Measurements from ENCODE around the gene AZGP1.
"Not testable (repeated sequence)": the region's sequence is repeated elsewhere in the genome, so short reads cannot be mapped to it uniquely, and the experiment has no call there.

Gene AZGP1

DNA sequence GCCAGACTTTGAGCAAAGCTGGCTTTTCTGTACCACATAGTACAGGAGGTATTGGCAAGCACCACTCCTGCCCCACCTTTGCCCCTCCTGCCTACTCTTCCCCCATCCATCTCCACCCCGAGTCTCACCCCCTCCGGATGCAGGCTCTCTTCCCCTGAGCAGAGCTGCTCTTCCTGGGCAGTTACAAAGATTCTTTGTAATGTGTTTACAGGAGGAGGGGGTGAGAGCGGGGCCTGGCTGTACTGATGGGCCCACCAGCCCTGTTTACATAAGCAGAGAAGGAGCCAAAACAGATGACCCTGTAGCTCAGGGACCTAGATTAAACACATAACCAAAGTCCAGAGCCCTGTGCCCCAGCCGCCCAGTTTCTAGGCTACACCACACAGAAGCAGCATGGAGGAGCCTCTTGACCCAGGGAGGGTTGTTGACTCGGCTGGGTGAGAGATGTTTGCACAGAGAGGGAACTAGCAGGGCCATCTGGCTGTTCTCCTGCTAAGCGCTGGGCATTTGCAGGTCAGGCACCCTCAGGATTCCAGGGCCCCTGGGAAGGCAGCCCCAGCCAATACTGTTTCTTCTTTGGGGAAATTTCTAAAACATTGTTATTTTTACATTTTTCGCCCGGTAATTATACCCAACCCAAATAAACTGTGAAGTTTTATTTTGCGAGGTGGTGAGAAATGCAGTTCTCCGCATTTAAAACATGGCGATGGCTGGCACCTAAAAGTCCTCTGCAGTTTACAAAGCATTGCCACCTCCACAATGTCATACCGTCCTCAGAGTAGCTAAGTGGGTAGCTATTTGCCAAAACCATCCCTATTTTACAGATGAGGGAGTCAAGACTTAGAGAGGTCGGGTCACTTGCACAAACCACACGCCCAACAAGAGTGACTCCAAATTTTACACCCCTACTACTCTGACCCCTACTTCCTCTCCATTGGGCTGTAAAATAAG, 28.2 kb upstream of the AZGP1 start:
- no peak for DNase-seq (ENCODE audit: low read depth, low spot score)
- no peak overlapping the region for H3K4me3 ChIP-seq (ENCODE audit: low read length)

GRCh38 chr7:100000239-100000638, 24.4 kb upstream of the AZGP1 start:
- DNase-seq (ENCODE audit: low read depth, low spot score) = no peak
- H3K4me3 ChIP-seq (ENCODE audit: low read length) = no peak overlapping the region

DNA sequence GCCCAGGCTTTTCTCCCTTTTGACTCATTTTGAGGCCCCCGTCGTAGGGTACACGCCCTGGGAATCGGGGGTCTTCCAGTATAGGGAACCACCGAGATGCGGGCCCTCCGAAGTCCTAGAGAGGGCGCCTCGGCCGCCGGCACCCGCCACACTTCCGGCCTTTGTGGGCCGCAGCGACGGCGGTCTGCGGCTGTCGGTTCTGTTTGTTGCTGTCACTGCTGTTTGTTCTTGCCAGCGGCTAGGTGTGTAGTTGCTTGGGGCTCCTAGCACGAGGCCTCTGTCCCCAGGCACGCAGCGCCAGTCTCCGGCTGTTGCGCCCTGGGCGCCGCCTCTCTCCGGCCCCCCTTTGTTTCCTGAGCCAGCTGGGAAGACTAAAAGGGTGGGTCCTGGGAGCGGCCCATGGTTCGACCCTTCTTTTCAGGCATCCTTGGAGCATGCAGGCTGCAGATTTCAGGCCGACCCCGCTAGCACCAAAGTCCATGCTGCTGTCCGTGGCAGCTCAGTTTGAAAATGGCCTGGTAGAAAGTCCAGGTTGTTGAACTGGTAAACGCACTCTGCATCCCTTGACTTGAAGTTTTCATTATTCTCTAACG, 21.8 kb upstream of the AZGP1 start:
- peak overlapping the region; percentile 41 for H3K4me3 ChIP-seq (ENCODE audit: low read length)
- DNase-seq (ENCODE audit: low read depth, low spot score) = peak; percentile 36

DNA sequence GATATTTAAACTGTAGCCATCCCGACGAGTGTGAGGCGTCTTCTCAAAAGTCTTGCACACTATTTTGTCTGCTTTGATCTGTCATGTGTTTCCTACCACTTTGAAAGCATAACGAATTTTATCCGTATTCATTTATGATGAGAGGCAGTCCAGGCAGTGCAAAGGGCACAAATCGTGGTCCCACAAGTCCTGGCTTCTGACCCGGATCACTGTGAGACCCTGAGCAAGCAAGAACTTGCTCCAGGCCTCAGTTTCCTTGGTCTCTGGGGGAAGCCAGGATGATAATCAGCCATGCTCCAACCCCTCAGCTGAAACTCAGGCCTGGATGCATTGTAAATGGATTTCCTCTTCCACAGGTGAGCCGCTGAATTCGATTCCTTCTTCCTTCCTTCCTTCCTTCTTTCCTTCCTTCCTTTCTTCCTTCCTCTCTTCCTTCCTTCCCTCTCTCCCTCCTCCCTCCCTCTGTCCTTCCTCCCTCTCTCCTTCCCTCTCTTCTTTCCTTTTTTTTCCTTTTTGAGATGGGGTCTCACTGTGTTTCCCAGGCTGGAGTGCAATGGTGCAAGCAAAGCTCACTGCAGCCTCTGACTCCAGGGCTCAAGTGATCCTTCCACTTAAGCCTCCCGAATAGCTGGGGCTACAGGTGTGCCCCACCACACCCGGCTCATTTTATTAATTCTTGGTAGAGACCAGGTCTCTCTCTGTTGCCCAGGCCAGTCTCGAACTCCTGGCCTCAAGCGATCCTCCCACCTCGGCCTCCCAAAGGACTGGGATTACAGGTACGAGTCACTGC, 21.1 kb upstream of the AZGP1 start:
- peak overlapping the region; percentile 41 for H3K4me3 ChIP-seq (ENCODE audit: low read length)
- DNase-seq (ENCODE audit: low read depth, low spot score) = no peak

DNA sequence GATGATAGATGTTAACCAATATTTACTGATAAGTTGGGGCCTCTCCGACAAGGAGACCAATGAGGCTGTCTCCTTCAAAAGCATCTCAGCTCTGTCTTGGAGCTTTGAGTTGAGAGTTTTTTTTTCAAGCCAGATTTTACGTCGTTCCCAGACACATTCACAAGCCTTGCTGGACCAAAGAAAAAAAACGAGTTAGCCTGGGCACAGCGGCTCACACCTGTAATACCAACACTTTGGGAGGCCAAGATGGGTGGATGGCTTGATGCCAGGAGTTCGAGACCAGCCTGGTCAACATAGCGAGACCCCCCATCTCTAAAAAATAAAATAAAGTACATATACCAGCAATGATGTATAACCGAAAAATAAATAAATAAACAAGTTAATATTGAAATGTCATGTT, 19.0 kb upstream of the AZGP1 start:
- no peak overlapping the region for H3K4me3 ChIP-seq (ENCODE audit: low read length)
- no peak for DNase-seq (ENCODE audit: low read depth, low spot score)

GRCh38 chr7:99992330-99993038, 16.7 kb upstream of the AZGP1 start:
- no peak for DNase-seq (ENCODE audit: low read depth, low spot score)
- no peak overlapping the region for H3K4me3 ChIP-seq (ENCODE audit: low read length)

- DNase-seq (ENCODE audit: low read depth, low spot score); H3K4me3 ChIP-seq (ENCODE audit: low read length): not testable (repeated sequence)
These were observed 15.7 kb upstream of the AZGP1 start for GRCh38 chr7:99991543-99991942.

DNA sequence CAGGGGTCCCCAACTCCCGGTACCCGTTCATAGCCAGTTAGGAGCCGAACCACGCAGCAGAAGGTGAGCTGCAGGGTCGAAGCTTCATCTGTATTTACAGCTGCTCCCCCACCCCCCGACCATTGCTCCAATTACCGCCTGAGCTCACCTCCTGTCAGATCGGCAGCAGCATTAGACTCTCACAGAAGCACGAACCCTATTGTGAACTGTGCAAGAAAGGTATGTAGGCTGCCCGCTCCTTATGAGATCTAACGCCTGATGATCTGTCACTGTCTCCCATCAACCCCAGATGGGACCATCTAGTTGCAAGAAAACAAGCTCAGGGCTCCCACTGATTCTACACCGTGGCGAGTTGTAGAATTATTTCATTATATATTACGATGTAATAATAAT, 14.6 kb upstream of the AZGP1 start:
- no peak for DNase-seq (ENCODE audit: low read depth, low spot score)
- no peak overlapping the region for H3K4me3 ChIP-seq (ENCODE audit: low read length)

DNA sequence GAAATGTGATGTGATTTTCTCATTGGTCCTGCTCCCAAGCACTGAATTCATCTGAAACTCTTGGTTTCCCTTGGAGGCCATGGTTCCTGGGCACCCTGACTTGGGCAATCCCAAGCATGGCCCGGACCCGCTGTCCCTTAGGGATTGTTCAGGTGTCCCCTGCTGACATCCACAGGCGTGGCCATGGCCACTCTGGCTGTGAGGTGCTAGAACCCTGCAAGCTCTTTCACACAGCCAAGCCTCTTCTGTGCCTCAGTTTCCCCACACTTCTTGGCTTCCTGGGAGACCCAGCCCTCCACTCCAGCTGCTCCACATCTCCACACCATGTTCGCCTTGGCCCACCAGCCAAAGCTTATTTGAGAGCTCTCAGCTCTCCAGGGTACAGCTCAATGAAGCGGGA, 12.0 kb upstream of the AZGP1 start:
- H3K4me3 ChIP-seq (ENCODE audit: low read length) = no peak overlapping the region
- no peak for DNase-seq (ENCODE audit: low read depth, low spot score)

- DNase-seq (ENCODE audit: low read depth, low spot score); H3K4me3 ChIP-seq (ENCODE audit: low read length): not testable (repeated sequence)
These were observed 11.5 kb upstream of the AZGP1 start for GRCh38 chr7:99987306-99987705.

- no peak overlapping the region for H3K4me3 ChIP-seq (ENCODE audit: low read length)
- DNase-seq (ENCODE audit: low read depth, low spot score) = no peak
These were observed 8.8 kb upstream of the AZGP1 start for GRCh38 chr7:99984593-99984992.

- DNase-seq (ENCODE audit: low read depth, low spot score); H3K4me3 ChIP-seq (ENCODE audit: low read length): not testable (repeated sequence)
These were observed 5.2 kb upstream of the AZGP1 start for GRCh38 chr7:99981066-99981465.

GRCh38 chr7:99980448-99980872, 4.6 kb upstream of the AZGP1 start:
- DNase-seq (ENCODE audit: low read depth, low spot score); H3K4me3 ChIP-seq (ENCODE audit: low read length): not testable (repeated sequence)

GRCh38 chr7:99979814-99980225, 4.0 kb upstream of the AZGP1 start:
- DNase-seq (ENCODE audit: low read depth, low spot score); H3K4me3 ChIP-seq (ENCODE audit: low read length): not testable (repeated sequence)

GRCh38 chr7:99976626-99977025, 795 bp upstream of the AZGP1 start:
- H3K4me3 ChIP-seq (ENCODE audit: low read length) = no peak overlapping the region
- DNase-seq (ENCODE audit: low read depth, low spot score) = no peak

GRCh38 chr7:99974681-99975080, 1.1 kb downstream of the AZGP1 start:
- no peak overlapping the region for H3K4me3 ChIP-seq (ENCODE audit: low read length)
- no peak for DNase-seq (ENCODE audit: low read depth, low spot score)

DNA sequence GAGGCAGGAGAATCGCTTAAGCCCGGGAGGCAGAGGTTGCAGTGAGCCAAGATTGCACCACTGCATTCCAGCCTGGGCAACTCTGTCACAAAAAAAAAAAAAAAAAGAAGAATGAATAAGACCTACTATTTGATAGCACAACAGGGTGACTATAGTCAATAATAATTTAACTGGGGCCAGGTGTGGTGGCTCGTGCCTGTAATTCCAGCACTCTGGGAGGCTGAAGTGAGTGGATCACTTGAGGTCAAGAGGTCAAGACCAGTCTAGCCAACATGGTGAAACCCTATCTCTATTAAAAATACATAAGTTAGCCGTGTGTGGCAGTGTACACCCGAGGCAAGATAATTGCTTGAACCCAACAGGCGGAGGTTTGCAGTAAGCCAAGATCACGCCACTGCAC, 2.0 kb downstream of the AZGP1 start:
- DNase-seq (ENCODE audit: low read depth, low spot score); H3K4me3 ChIP-seq (ENCODE audit: low read length): not testable (repeated sequence)

GRCh38 chr7:99971242-99971641, 4.6 kb downstream of the AZGP1 start:
- no peak for DNase-seq (ENCODE audit: low read depth, low spot score)
- H3K4me3 ChIP-seq (ENCODE audit: low read length) = no peak overlapping the region

- not testable (repeated sequence) for DNase-seq (ENCODE audit: low read depth, low spot score)
These were observed 6.0 kb downstream of the AZGP1 start for GRCh38 chr7:99969813-99970212.

More at GRCh38 chr7:99969813-99970212, 6.0 kb downstream of the AZGP1 start:
- not testable (repeated sequence) for H3K4me3 ChIP-seq (ENCODE audit: low read length)
